ENCODE measurements around the gene SPAG7.
"Not testable (repeated sequence)": the region's sequence is repeated elsewhere in the genome, so short reads cannot be mapped to it uniquely, and the experiment has no call there.

SPAG7 gene

GRCh38 chr17:4919511-4920047 is 48.0 kb downstream of the SPAG7 start:
- H3K4me1 Mint-ChIP-seq (ENCODE audit: low read depth) = peaks cover 3% of the 10 kb centered on the region
- H3K27ac Mint-ChIP-seq = no peak overlapping the region
- H3K4me3 Mint-ChIP-seq = no peak overlapping the region
- no peaks in the 10 kb centered on the region for H3K9me3 Mint-ChIP-seq
- no peaks in the 10 kb centered on the region for H3K36me3 Mint-ChIP-seq (ENCODE audit: low read depth)
- H3K27me3 Mint-ChIP-seq = no peaks in the 10 kb centered on the region

- H3K36me3 Mint-ChIP-seq (ENCODE audit: low read depth); H3K4me1 Mint-ChIP-seq (ENCODE audit: low read depth); H3K4me3 Mint-ChIP-seq; H3K27me3 Mint-ChIP-seq; H3K9me3 Mint-ChIP-seq; H3K27ac Mint-ChIP-seq: not testable (repeated sequence)
Observed at GRCh38 chr17:4914551-4914950, 53.1 kb downstream of the SPAG7 start.

- Mint-ChIP-seq H3K27me3 (no peaks in the 10 kb centered on the region), H3K4me1 (ENCODE audit: low read depth) (no peaks in the 10 kb centered on the region), H3K4me3 (no peak overlapping the region), H3K36me3 (ENCODE audit: low read depth) (no peaks in the 10 kb centered on the region), H3K27ac (no peak overlapping the region), H3K9me3 (no peaks in the 10 kb centered on the region)
Observed at GRCh38 chr17:4913994-4914393, 53.6 kb downstream of the SPAG7 start.
